HG02678 (cell line): ENCODE measurements around the gene AP2B1.

Experiments
- ATAC-seq: cut with Tn5 transposase; IDR thresholded peaks from one replicate; pipeline ENCODE4 v1.9.1; 2021; ENCODE audit warnings: mild to moderate bottlenecking, moderate library complexity; ENCODE audit not compliant: unreplicated experiment

Gene AP2B1

DNA sequence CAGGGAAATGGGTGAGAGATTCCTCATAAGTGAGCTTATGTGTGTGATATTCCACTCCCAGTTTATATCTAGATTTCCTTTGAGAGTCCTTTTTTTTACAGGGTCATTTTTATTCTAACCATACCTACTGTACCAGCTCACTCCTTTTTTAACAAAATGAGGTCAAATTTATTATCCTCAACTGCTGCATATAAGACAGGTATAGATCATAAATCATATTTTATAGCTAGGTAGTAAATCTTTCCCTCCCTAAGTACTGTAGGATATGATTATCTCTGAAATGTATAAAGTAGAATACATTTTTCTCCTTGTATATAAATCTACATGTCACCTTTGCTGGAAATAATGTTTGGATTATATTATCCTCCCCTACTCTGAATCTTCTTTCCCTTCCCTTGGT lies 31.5 kb downstream of the AP2B1 start:
- no peak for ATAC-seq

DNA sequence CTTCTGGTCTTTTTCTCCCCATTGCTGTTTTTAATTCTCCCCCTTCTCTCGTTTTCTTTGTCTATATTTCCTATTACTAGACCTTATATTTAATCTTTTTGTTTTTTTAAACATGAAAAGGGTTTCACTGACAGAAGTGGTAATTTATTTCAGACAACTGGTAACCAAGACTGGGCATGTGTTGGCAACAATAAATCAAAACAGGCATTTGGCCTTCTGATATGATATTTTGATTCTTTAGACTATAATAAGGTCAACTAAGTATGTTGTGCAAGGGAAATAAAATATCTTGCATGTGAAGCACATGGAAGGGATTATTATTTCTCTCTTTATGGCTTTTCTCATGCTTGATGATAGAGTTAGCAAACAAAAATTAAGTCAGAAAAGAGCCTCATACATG lies 34.6 kb downstream of the AP2B1 start:
- ATAC-seq, result no peak

DNA sequence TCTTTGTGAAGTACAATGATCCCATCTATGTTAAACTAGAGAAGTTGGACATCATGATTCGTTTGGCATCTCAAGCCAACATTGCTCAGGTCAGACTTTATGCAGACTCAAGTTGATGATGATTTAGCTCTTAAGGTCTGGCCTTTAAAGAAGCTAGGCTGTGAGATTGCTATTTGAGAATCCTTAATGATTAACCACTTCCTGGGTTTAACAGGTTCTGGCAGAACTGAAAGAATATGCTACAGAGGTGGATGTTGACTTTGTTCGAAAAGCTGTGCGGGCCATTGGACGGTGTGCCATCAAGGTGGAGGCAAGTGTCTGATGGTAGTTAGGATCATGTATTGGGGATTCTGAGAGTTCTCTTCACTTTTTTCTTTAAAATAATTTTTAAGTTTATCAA lies 40.3 kb downstream of the AP2B1 start:
- ATAC-seq, result no peak

DNA sequence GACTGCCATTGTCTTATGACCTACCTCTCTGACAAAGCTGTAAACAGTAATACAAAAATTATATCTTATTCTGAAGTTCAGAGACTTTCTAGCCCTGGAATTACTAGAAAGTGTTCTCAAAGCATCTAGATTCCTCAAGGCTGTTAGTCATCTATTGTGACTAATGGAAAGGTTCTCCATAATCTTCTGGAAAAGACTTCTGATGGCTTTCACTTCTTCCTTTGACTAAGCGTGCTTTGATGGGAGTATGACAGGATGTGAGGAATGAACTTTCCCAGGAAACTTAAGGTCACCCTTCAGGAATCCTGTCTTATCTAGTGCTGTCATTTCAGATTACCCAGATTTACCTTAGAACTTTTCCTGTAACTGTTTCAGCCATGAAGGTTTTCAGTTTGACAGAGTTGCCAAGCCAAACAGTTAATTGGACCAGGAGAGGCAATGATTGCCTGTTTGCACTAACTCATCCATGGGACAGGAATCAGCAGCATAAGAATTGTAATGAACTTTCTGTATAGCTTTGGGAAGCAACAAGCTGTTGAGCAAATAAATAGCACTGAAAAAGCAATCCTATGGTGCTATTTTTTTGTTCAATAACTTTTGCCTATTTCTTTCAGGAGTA lies 43.5 kb downstream of the AP2B1 start:
- no peak for ATAC-seq

DNA sequence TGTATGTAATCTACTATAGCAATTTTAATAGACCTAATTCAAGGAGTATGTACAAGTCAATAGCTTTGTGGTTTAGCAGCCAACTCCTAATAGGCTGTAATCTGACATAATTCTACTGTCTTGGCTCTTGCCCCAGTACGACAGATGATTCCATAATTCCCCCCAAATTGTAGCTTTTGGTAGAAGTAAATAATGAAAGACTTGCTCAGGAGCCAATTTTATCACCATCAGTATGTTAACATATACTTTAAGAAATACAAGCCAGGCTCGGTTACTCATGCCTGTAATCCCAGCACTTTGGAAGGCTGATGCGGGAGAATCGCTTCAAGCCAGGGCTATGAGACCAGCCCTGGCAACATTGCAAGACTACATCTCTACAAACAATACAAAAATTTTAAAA lies 53.9 kb downstream of the AP2B1 start:
- ATAC-seq, result no peak

DNA sequence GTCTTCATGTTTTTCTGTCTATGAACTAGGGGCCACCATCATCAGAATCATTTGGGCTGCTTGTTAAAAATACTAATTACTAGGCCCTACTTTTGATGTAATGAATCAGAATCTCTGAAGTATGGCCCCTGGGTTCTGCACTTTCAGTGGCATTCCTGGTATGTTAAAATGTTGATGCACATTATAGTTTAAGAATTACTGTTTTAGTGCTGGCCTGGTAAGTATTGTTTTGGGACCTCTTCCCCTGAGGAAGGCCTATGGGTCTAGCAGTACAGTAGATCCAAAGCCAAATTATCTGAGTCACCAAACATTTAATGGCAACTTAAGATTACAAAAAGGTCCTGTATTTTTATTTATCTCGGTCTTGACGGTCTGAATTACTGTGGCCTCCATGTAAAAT lies 58.8 kb downstream of the AP2B1 start:
- ATAC-seq, result no peak

DNA sequence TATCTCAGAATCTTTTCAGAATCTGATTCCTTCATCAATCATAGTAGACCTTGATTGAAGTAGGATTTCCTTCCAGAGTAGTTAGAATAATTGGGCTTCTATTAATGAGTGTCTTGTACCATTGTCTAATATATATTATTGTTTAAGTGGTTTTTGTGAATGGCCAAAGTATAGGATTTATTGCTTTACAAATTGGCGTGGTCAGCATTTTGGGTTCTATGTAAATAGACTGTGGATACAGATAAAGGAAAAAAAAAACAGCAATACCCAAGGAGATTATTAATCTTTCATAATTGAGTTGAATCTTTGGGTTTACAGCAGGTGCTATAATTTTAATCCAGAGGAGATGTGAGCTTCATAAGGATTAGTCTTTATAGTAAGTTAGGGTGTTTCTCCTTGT lies 64.3 kb downstream of the AP2B1 start:
- ATAC-seq, result no peak

DNA sequence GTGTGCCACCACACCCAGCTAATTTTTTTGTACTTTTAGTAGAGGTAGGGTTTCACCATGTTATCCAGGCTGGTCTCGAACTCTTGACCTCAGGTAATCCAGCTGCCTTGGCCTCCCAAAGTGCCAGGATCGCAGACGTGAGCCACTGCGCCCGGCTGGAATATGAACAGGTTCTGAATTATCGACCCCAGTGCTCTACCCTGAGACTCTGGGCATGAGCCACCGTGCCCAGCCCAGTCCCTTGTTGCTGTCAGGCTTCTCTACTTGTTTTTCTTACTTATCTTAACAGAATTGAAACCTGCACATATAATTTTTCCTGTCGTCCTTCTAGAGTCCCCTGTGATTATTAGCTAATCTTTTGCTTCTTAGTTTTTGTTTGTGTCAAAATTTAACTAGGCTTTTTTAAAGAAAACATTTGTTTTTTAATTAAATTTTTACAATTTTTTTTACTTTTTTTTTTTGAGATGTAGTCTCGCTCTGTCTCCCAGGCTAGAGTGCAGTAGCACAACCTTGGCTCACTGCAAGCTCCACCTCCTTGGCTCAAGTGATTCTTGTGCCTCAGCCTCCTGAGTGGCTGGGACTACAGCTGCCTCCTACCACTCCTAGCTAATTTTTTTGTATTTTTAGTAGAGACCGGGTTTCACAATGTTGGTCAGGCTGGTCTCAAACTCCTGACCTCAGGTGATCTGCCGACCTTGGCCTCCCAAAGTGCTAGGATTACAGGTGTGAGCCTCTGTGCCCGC lies 66.7 kb downstream of the AP2B1 start:
- no peak for ATAC-seq

DNA sequence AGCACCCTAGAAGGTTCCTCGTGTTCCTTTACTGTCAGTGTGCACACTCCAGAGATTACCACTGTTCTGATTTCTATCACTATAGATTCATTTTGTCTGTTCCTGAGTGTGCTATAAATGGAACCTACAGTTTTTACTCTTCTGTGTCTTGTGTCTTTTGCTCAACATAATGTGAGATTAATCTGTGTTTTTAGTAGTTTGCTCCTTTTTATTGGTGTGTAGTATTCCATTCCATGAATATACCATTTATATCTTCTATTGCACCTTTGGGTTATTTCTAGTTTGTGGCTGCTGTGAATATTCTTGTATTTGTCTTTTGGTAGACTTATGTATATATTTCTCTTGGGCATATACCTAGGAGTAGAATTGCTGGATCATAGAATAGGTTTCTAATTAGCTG lies 68.2 kb downstream of the AP2B1 start:
- no peak for ATAC-seq

DNA sequence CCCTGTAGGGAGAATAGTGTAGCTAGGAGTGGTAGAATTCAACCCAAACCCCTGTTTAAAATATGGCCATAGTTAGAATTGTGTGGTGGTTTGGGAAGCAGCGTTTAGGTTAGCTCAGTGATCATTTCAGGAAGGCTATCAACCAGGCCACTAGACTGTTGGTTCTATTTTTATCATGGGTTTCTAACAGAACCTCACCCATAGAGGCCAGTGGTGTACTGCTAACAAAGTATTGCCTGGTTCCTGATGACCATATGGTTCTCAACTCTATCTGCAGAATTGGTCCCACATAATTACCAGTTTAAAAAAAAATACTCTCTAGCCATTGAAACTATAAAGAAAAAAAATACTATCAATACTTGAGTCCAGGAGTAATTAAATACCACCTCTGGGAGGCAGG lies 73.8 kb downstream of the AP2B1 start:
- ATAC-seq, result no peak

DNA sequence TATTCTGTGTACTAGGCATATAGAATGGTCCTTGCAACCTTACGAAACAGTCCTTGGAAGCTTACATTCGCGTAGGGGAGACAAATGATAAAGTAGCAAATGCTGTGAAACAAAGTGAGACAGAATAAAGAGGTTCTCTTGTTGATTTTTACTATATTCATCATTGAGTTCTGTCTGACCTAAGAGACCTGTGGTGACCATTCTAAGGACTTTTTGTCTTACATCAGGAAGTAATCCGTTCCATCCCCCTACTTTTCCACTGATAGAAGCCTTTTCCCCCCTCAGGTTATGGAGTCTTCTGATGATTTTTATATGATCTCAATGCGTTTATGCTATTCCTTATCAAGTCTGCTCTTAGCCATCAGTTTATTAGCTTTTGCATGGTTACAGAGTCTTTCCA lies 77.6 kb downstream of the AP2B1 start:
- ATAC-seq, result no peak

DNA sequence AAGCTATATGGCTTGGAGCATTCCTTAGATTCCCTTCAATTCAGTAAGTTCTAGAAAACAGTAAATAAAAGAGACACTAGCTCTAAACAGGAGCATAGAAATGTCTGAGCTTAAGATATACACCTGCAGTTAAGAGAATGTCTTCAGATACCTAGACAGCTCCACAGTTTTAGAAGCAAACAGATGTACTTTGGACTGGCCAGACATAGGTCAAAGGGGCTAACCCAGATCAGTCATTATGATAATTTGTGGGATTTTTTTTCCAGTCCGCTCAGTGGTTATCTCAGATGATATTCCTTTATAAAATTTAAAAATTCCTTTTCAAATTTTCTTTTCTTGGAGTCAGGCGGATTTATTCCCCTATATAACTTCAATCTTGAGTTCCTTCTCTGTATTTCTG lies 78.5 kb downstream of the AP2B1 start:
- ATAC-seq, result no peak

DNA sequence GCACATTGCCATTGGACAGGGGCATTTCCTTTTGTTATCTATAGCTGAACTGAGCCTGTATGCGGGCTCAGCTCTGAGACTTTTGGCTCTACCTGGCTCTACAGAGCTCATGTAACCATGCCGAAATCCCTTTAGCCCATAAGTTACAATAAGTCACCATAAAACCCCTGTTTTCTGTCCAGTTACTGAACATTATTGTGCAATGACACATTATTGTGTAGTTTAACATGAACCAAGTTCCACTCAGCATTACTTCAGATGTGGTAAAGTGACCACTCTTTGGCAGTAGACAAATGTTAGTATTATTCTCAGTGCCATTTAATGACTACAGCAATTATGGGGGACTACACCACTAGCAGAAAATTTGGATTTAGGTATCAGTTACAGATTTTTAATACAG lies 78.9 kb downstream of the AP2B1 start:
- no peak for ATAC-seq

DNA sequence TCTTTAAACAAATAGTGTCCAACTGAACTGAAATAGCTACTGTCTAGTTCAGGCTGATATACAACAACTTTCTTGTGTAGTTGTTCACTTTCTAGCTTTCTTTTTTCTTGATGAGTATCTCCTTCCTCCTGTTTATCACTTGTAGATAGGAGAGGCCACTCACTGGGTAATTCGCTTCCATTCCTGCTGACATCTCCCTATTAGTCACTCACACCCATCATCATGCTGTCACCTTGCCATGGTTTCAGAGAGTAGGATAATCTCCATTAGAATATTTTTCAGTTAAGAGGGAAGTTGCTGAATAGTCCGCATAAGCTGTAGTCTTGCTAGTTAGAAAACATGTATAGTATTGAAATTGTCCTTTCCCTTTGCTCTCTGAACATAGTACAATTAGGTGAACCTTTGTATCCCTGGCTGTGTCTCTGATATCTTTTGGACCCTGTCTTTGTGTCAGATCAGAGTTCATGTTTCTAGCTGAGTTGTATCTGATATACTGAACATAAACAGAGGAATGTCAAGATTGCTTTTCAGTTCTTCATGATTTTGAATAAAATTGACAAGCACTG lies 79.9 kb downstream of the AP2B1 start:
- no peak for ATAC-seq

DNA sequence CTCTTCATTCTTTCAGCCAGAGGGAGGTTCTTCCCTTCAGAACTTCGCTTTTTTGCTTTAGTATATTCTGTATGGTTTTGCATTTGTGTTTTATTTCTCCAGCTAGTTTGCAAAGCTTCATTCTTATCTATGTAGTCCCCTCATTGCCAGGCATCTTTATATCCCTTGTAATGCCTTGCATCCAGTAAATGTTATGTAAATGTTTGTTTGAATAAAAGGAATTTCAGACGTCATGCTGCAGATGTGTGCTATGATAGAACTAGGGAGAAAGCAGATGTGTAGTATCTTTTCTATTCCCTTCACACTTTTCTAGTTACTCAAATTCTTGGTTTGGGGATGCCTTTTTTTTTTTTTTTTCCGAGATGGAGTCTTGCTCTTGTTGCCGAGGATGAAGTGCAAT lies 81.7 kb downstream of the AP2B1 start:
- ATAC-seq, result no peak

DNA sequence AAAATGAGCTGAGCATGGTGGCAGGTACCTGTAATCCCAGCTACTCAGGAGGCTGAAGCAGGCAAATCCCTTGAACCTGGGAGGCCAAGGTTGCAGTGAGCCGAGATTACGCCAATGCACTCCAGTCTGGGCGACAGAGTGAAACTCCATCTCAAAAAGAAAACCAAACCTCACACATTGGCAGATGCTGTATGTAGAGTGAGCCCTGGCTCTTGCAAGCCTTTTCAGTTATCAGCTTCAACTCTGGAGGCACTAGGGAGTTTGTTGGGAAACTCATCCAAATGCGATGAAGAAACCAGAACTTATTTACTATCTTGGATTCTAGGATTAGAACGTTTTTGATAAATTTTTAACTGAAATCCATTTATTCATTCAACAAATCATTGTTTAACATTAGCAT lies 87.4 kb downstream of the AP2B1 start:
- ATAC-seq, result no peak

DNA sequence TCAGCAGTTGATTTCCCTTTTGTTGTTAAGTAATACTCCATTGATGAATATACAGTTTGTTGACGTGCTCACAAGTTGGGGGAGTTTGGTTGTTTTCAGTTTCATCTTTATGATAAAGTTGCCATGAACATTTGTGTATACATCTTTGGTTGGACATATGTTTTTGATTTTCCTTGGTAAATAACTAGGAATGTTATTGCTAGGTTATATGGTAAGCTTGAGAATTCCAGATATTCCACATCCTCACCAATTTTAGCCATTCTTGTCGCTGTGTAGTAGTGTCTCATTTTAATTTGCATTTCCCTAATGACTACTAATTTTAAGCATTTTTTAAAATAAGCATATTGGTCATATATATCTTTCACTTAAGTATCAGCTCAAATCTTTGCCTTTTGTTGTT lies 89.3 kb downstream of the AP2B1 start:
- ATAC-seq, result no peak

DNA sequence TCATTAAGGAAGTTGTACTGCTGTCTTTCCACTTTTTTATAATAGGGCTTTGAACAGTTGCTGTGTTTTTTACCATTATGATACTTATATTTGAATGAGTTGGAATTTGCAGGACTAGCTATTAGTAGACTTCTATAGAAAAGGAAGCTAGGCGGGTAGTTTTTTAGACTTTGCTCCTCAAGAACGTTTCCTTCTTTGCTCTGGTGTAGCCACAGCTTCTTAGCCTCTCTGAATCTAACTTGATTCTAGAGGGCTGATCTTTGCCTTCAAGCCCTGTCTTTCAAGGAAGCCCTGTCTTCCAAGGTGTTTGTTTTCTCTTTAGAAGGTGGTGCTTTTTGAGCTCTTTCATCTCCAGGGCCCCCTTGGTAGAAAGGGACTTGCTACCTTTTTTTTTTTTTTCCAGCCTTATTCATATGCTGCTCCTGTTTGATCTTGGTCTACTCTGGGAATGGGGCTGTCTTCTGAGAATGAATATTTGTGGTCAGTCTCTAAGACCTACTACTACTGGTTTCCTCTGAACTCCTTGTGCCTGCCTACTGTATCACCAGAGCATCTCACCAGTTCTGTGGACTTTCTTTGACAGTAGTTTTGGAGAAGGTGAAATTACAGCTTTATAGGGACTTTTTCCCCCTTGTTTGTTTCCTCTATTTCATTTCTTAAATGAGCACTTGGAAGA lies 92.0 kb downstream of the AP2B1 start:
- ATAC-seq, result no peak

DNA sequence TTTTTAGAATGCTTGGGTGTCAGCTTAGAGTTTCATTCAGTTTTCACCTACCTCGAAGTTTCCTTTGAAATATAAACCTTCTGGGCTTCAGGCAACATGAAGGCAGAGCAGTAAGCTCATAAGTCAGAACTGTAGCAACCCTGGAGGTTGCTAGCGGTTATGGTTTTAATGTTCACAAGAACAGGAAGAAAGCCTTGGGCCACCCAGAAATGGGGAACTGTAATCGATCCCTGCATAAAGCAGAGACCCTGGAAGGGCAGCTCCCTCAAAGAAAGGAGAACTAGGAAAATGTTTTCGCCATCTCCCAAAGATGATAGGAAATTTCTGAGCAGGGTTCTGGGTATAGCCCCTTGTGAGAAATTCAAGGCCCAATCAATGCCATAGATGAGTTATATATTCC lies 96.5 kb downstream of the AP2B1 start:
- no peak for ATAC-seq

DNA sequence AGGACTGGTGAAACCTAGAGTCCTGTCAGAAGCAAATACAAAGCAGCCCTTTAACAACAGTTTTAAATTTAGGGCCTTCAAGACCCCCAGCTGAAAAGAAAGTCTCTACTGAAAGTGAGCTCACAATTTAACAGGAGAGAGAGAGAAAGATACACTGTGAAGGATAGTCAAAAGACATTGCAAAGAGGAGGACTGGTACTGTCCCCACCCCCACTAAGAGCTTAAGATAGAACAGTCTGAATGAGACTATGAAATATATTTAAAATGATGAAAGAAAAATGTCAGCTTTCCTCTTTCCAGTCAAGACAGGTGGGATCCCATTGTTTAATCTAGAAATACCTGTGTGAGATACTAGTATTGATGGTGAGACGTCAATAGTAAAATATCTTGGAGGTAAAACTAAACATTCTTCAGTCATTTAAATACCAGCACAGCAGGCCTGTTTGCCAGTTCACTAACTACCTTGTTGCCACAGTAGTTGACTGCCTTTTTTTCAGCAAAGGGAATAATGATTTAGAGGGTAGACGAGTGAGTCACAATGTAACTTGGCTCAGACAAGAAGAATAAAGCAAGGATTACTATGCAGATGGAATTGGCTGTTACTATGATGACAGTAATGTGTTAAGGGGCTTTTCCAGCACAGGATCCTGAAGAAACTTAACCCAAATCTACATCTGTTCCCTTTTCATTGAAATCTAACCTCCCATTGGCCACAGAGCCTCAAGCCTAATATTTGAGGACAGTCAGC lies 97.1 kb downstream of the AP2B1 start:
- no peak for ATAC-seq

DNA sequence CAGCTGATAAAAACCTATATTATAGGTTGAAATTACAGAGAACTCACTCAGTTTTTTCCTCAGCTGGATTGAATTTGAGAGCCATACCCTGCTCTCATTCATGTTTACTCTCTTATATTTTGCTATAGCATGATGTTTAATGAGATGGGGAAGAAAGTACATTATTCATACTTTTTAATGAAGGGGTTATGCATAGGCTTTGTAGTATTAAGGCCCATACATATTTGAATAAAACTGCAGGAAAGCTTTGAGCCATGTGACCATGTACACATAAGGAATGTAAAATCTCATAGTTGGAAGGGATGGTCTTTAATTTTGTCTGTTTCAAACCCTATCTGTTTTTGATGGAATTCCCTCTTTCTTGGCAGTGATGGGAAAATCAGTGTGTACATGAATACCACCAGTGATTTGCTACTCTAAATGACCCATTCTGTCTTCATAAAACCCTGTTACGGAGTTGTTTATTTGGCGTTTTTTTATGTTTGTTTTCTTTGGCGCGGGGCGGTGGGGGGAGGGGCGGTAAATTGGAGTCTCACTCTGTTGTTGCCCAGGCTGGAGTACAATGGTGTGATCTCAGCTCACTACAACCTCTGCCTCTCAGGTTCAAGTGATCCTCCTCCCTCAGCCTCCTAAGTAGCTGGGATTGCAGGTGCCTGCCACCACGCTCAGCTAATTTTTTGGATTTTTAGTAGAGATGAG lies 105.5 kb downstream of the AP2B1 start:
- no peak for ATAC-seq
